GM12878 (cell line): ENCODE data around the gene AK5. TPM values are rescaled to one million over a fixed set of nuclear protein-coding genes. Genes with fewer than 3 reads are reported as not detected.
A peak's percentile ranks its signal among the peaks of the same experiment; 100 is the strongest.

Experiments
- ATAC-seq: fragments of 200-7000 bp; cut with Tn5 transposase; 3 replicates; pipeline ENCODE4 v1.9.1; 2020; ENCODE audit warnings: mild to moderate bottlenecking, moderate library complexity
- BruUV-seq: library from RNA; stranded (reverse); fragments of 400-500 nt; replicated peaks from 2 replicates; lab custom pipeline; 2021; lab: Mats Ljungman, UMichigan
- CTCF ChIA-PET: fragments of 300-600 bp; sonication (Branson Sonifier 250); formaldehyde crosslinking; extraction: SDS; loops from one replicate; lab custom pipeline; 2021; ENCODE audit warnings: inconsistent platforms; lab: Yijun Ruan, JAX
- POLR2A ChIA-PET: fragments of 350-600 bp; formaldehyde crosslinking; extraction: SDS; loops from one replicate; lab custom pipeline; 2021; ENCODE audit warnings: inconsistent platforms; lab: Charles Lee
- RAD21 ChIA-PET: fragments of 300-600 bp; sonication (Branson Sonifier 250); formaldehyde crosslinking; loops from one replicate; lab custom pipeline; 2023; ENCODE audit warnings: antibody characterized with exemption; ENCODE audit not compliant: unreplicated experiment; lab: Charles Lee
- SMC1A ChIA-PET: fragments of 300-600 bp; sonication (Branson Sonifier 250); formaldehyde crosslinking; loops from one replicate; lab custom pipeline; 2023; ENCODE audit not compliant: unreplicated experiment, uncharacterized antibody; lab: Charles Lee
- DNase-seq: peaks from one replicate; pipeline ENCODE4 v3.0.0-alpha.2; 2011; ENCODE audit warnings: low read depth, low spot score
- FAIRE-seq: peaks from 3 replicates; lab custom pipeline; 2011; peaks lifted over from hg19 to GRCh38; lab: Jason Lieb, UNC
- H2AFZ ChIP-seq: 2 replicates; pipeline ENCODE4 v1.6.0; 2011; ENCODE audit warnings: low read depth, low read length, control low read depth; ENCODE audit not compliant: control insufficient read depth
- H3K27ac ChIP-seq: 2 replicates; pipeline ENCODE4 v1.5.1; 2011; ENCODE audit warnings: control low read depth; ENCODE audit not compliant: control insufficient read depth, insufficient read depth
- H3K27me3 ChIP-seq, 2 experiments: replicated peaks in 1 of 2; 2 replicates each; pipeline versions ENCODE4 v1.6.0 to v1.6.1; 2011; ENCODE audit warnings: low read length in 1 of 2; ENCODE audit not compliant: control insufficient read depth in 2 of 2, insufficient read depth in 2 of 2
- H3K36me3 ChIP-seq, 2 experiments: 2 replicates each; pipeline ENCODE4 v1.5.1; 2011; ENCODE audit warnings: low read length in 1 of 2; ENCODE audit not compliant: control insufficient read depth in 2 of 2, insufficient read depth in 2 of 2
- H3K4me1 ChIP-seq: 2 replicates; pipeline ENCODE4 v1.6.1; 2011; ENCODE audit warnings: mild to moderate bottlenecking, low read length, moderate library complexity, mixed read lengths; ENCODE audit not compliant: control insufficient read depth, insufficient read depth
- H3K4me2 ChIP-seq: 2 replicates; pipeline ENCODE4 v1.6.0; 2011; ENCODE audit warnings: control low read depth; ENCODE audit not compliant: control insufficient read depth, insufficient read depth
- H3K4me3 ChIP-seq: fragments of 200-600 bp; sonication (generic); 2 replicates; pipeline ENCODE4 v1.5.1; 2016
- H3K79me2 ChIP-seq: 2 replicates; pipeline ENCODE4 v1.6.0; 2011; ENCODE audit warnings: low read length; ENCODE audit not compliant: control insufficient read depth, insufficient read depth
- H3K9ac ChIP-seq: 2 replicates; pipeline ENCODE4 v1.8.0; 2011; ENCODE audit warnings: low read length, control low read depth, mixed read lengths; ENCODE audit not compliant: control insufficient read depth, insufficient read depth
- H3K9me3 ChIP-seq: replicated peaks from 3 replicates; pipeline ENCODE4 v1.5.1; 2011; ENCODE audit warnings: mild to moderate bottlenecking, low read length; ENCODE audit not compliant: control insufficient read depth, insufficient read depth
- H4K20me1 ChIP-seq: 2 replicates; pipeline ENCODE4 v1.6.0; 2011; ENCODE audit not compliant: control insufficient read depth, insufficient read depth
- ATF2 ChIP-seq: IDR thresholded peaks from 2 replicates; pipeline ENCODE4 v1.6.1; 2012; ENCODE audit warnings: low read length, inconsistent platforms
- BHLHE40 ChIP-seq, 2 experiments: fragments of 450-650 bp in 1 of 2; IDR thresholded peaks; 2 replicates each; pipeline ENCODE4 v1.6.1; 2011 to 2017; ENCODE audit warnings: low read depth in 2 of 2, borderline replicate concordance in 1 of 2, improper control_type of control experiment in 1 of 2, low read length in 1 of 2, mild to moderate bottlenecking in 1 of 2
- CBX5 ChIP-seq: sonication (generic); IDR thresholded peaks from 2 replicates; pipeline ENCODE4 v1.6.1; 2016; ENCODE audit warnings: low read depth, moderate library complexity, mild to moderate bottlenecking, inconsistent platforms
- IKZF2 ChIP-seq, 2 experiments: fragments of 450-650 bp; IDR thresholded peaks; 2 replicates each; pipeline ENCODE4 v1.6.1; 2017; ENCODE audit warnings: mild to moderate bottlenecking in 2 of 2, moderate library complexity in 2 of 2
- JUNB ChIP-seq: IDR thresholded peaks from 2 replicates; pipeline ENCODE4 v1.6.1; 2016; ENCODE audit warnings: antibody characterized with exemption, mild to moderate bottlenecking
- KDM1A ChIP-seq: fragments of 200-600 bp; sonication (generic); IDR thresholded peaks from 2 replicates; pipeline ENCODE4 v1.6.1; 2016; ENCODE audit warnings: borderline replicate concordance
- MEF2B ChIP-seq: fragments of 450-650 bp; IDR thresholded peaks from 2 replicates; pipeline ENCODE4 v1.6.1; 2018; ENCODE audit warnings: mild to moderate bottlenecking, moderate library complexity; ENCODE audit not compliant: partially characterized antibody, poor library complexity, severe bottlenecking
- MTA2 ChIP-seq: fragments of 450-650 bp; IDR thresholded peaks from 2 replicates; pipeline ENCODE4 v1.6.1; 2016; ENCODE audit warnings: low read depth, mild to moderate bottlenecking, moderate library complexity
- MTA3 ChIP-seq: IDR thresholded peaks from 2 replicates; pipeline ENCODE4 v1.6.1; 2012; ENCODE audit warnings: low read length, inconsistent platforms, borderline replicate concordance
- PAX5 ChIP-seq: IDR thresholded peaks from 2 replicates; pipeline ENCODE4 v1.6.1; 2011; ENCODE audit warnings: low read depth, low read length, borderline replicate concordance
- RB1 ChIP-seq: fragments of 450-650 bp; formaldehyde crosslinking; IDR thresholded peaks from 2 replicates; pipeline ENCODE4 v1.6.1; 2017; ENCODE audit warnings: mild to moderate bottlenecking, borderline replicate concordance
- RELB ChIP-seq: fragments of 450-650 bp; IDR thresholded peaks from 2 replicates; pipeline ENCODE4 v1.6.1; 2017; ENCODE audit warnings: low read depth, mild to moderate bottlenecking, moderate library complexity
- RUNX3 ChIP-seq: IDR thresholded peaks from 2 replicates; pipeline ENCODE4 v1.6.1; 2012; ENCODE audit warnings: low read length, inconsistent platforms
- SPI1 ChIP-seq: IDR thresholded peaks from 2 replicates; pipeline ENCODE4 v1.6.1; 2011; ENCODE audit warnings: low read depth, mild to moderate bottlenecking, low read length, moderate library complexity, borderline replicate concordance; ENCODE audit not compliant: insufficient read depth
- SRF ChIP-seq, 2 experiments: IDR thresholded peaks; 2 replicates each; pipeline ENCODE4 v1.6.1; 2011; ENCODE audit warnings: low read depth in 2 of 2, low read length in 2 of 2, mild to moderate bottlenecking in 1 of 2, moderate library complexity in 1 of 2
- TCF12 ChIP-seq: IDR thresholded peaks from 2 replicates; pipeline ENCODE4 v1.6.1; 2011; ENCODE audit warnings: low read depth, mild to moderate bottlenecking, low read length
- ZNF24 ChIP-seq: fragments of 450-650 bp; IDR thresholded peaks from 2 replicates; pipeline ENCODE4 v1.6.1; 2017; ENCODE audit warnings: antibody characterized with exemption, mild to moderate bottlenecking
- WGBS: methylation state at CpG from one replicate; pipeline ENCODE4 v1.1.6; 2016; ENCODE audit warnings: low lambda C conversion rate; ENCODE audit not compliant: insufficient replicate concordance, insufficient coverage; ENCODE audit errors: missing lambda C conversion rate; 5-methylcytosine and 5-hydroxymethylcytosine counted together
- in situ Hi-C: fragments of 300-500 bp; cut with MboI; formaldehyde crosslinking; loops from 9 replicates; pipeline ENCODE4 v1.14.3; 2018; ENCODE audit warnings: mixed read lengths
- intact Hi-C: fragments of 100-400 bp; cut with micrococcal nuclease; formaldehyde crosslinking; loops from one replicate; pipeline ENCODE4 v1.14.2; 2022; ENCODE audit not compliant: unreplicated experiment
- polyA plus RNA-seq, 11 experiments: library from polyadenylated mRNA; depleted of rRNA in 4 of 11; unstranded in 6 of 11; stranded (reverse) in 5 of 11; fragments of >200 nt; fragmentation: Nextera tagmentation in 4 of 11; fragmentation: Illumina TruSeq in 1 of 11; extraction: Ambion mirVana in 4 of 11; extraction: Trizol in 1 of 11; gene quantifications; 1 replicate in 1 of 11; 2 replicates in 10 of 11; pipeline versions ENCODE4 v1.2.1 to v1.2.3, GENCODE V29; 2011 to 2016; ENCODE audit warnings: inconsistent platforms in 2 of 11, missing spikeins in 2 of 11, low read depth in 1 of 11
- total RNA-seq, 4 experiments: library from RNA; depleted of rRNA in 3 of 4; stranded (reverse); fragments of >200 nt in 3 of 4; fragmentation: Illumina TruSeq in 1 of 4; extraction: Trizol in 1 of 4; gene quantifications; 2 replicates each; pipeline versions ENCODE4 v1.2.1 to v1.2.3, GENCODE V29; 2013 to 2021
- TF ChIP-seq, protein P1 (sequence below): IDR thresholded peaks from 2 replicates; pipeline ENCODE4 v1.6.1; 2012; ENCODE audit warnings: low read depth, low read length, improper control_type of control experiment
- TF ChIP-seq, protein P2 (sequence below): fragments of 450-650 bp; IDR thresholded peaks from 2 replicates; pipeline ENCODE4 v1.6.1; 2017; ENCODE audit warnings: mild to moderate bottlenecking, low read depth, inconsistent platforms; ENCODE audit not compliant: poor library complexity, severe bottlenecking

The AK5 gene
- total and polyA plus RNA-seq, 10 of the 15 experiments (the other 5 are each of a cell fraction or from before 2014, with no cell fraction given), result 0.08 to 0.33 TPM; not detected in 8

- ChIA-PET RAD21 (no interaction called here), SMC1A (interaction anchor here (0.9 kb wide), 1 partner anchor 133 kb away, joined by 4 read pairs; no protein-coding TSS in a partner anchor), CTCF (interaction anchor here (1.8 kb wide), 1 partner anchor 9 kb away, joined by 6 read pairs; no protein-coding TSS in a partner anchor), POLR2A (no interaction called here)
- no peak overlapping the region for H3K9ac ChIP-seq
- intact Hi-C loops, result loop anchor here (10.0 kb wide), 1 partner anchor 364 kb away; no protein-coding TSS in a partner anchor
- DNase-seq (no peak), FAIRE-seq (no peak), ATAC-seq (peak; percentile 75)
- H2AFZ ChIP-seq, result no peak overlapping the region; the same call in 1 of the 2 replicates
- WGBS, result 27% methylated on average over 4 of the region's 6 CpGs
- no peaks in the 10 kb centered on the region for H3K79me2 ChIP-seq
- peaks cover 30% of the 10 kb centered on the region for H3K4me1 ChIP-seq
- H3K27ac ChIP-seq, result no peak overlapping the region
- H3K9me3 ChIP-seq, result no peaks in the 10 kb centered on the region
- no peaks in the 10 kb centered on the region for H3K36me3 ChIP-seq
- no peak overlapping the region for H3K4me2 ChIP-seq
- in situ Hi-C loops, result no loop called here
- no peaks in the 10 kb centered on the region for H4K20me1 ChIP-seq
- no TSS peak for BruUV-seq
- no peak overlapping the region for H3K4me3 ChIP-seq
- H3K27me3 ChIP-seq, result no peaks in the 10 kb centered on the region
- peak; percentile 82 for TF ChIP-seq MEF2B
- TF ChIP-seq, protein P1, sequence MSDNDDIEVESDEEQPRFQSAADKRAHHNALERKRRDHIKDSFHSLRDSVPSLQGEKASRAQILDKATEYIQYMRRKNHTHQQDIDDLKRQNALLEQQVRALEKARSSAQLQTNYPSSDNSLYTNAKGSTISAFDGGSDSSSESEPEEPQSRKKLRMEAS, result no peak
- no peak for TF ChIP-seq MTA3
- TF ChIP-seq JUNB, result peak; percentile 43
- TF ChIP-seq, protein P2, sequence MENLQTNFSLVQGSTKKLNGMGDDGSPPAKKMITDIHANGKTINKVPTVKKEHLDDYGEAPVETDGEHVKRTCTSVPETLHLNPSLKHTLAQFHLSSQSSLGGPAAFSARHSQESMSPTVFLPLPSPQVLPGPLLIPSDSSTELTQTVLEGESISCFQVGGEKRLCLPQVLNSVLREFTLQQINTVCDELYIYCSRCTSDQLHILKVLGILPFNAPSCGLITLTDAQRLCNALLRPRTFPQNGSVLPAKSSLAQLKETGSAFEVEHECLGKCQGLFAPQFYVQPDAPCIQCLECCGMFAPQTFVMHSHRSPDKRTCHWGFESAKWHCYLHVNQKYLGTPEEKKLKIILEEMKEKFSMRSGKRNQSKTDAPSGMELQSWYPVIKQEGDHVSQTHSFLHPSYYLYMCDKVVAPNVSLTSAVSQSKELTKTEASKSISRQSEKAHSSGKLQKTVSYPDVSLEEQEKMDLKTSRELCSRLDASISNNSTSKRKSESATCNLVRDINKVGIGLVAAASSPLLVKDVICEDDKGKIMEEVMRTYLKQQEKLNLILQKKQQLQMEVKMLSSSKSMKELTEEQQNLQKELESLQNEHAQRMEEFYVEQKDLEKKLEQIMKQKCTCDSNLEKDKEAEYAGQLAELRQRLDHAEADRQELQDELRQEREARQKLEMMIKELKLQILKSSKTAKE, result no peak
- TF ChIP-seq SPI1, result peak; percentile 19; the same call in 1 of the 2 replicates
- TF ChIP-seq SRF (IDR thresholded peaks at IDR 0.05; ENCODE audit: low read depth in 2 of 2, low read length in 2 of 2), result no peak
- TF ChIP-seq KDM1A, result no peak
- TF ChIP-seq RELB, result no peak
- TF ChIP-seq RUNX3, result no peak; the same call in 1 of the 2 replicates
- peak; percentile 30; the same call in 1 of the 2 replicates for TF ChIP-seq MTA2
- no peak for TF ChIP-seq TCF12
- no peak for TF ChIP-seq CBX5
- TF ChIP-seq RB1, result no peak
- TF ChIP-seq IKZF2 (IDR thresholded peaks at IDR 0.05), result peak in 1 of 2 experiments; percentile 39; a peak in 2 of 4 replicates
- TF ChIP-seq PAX5, result 0 out of 2 replicates have a peak, but pooled peaks have one; percentile 33
- peak; percentile 63 to 71; a peak in 3 of 4 replicates for TF ChIP-seq BHLHE40 (IDR thresholded peaks at IDR 0.05; ENCODE audit: borderline replicate concordance in 1 of 2, low read depth in 2 of 2, low read length in 1 of 2)
- TF ChIP-seq ATF2, result no peak
- no peak for TF ChIP-seq ZNF24
These were observed 258.8 kb downstream of the AK5 start for GRCh38 chr1:77540501-77541161.
